Bone marrow (tissue), 2 donors: ENCODE results near the gene PARVA.

Experiments used
- DNase-seq, 2 donors: peaks; one replicate each; lab custom pipeline; 2025; lab: John Stamatoyannopoulos, UW

PARVA gene

DNA sequence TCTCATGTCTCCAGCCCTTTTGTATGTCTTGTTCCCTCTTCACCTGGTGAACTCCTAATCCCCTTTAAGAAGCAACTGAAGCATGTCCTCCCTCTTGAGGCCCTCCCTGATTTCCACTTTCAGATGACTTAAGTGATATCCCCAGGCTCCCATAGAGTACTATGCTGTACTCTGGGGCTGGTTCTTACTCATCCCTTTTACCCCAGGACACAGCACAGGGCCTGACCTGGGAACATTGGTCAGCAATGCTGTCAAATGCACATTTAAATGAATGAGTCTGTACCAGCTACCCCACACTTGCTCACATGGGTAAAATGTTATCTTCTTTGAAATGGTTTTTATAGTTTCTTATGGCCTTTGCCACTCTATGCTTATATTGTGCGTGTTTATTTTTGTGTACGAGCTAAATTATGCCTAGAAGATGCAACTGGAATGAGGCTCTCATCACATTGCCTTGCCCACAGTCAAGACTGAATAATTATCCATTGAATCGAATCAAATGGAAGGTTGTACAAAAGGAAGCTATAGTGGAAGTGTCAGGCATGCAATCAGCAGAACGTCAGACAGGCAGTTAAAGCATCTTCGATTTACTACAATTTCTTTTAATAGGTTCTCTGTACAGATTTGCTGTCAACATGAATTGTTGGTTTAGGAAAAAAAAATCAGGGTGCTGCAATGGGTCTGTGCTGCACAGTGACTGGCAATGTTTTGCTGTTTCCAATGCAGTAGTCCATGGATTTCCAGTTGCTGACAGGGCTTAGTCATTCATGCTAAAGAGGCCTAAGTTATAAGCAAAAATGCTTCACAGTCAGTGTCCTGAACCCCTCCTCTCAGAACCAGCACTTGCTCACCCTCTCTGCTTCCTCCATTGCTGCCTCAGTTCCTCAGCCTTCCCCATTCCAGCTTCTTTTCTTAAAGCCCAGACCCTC lies 79.5 kb downstream of the PARVA start:
- no peak for DNase-seq

DNA sequence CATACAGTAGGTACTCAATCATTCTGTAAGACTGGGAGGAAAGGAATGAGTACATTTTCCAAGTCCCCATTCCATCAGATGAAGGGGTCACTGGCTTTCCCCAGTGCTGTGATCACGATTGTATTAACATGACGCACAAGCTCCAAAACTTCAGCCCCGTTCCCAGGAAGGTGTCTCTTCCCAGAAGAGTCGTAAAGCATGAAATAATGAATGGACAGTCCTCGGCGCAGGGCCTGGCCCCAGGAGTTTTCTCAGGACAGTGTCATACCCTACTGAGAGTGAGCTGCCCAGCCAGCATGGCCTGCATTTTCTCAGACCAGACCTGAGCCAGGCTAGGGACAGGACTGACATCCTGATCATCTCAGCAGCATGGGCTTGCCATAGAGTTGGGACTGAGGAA lies 80.7 kb downstream of the PARVA start:
- no peak for DNase-seq

DNA sequence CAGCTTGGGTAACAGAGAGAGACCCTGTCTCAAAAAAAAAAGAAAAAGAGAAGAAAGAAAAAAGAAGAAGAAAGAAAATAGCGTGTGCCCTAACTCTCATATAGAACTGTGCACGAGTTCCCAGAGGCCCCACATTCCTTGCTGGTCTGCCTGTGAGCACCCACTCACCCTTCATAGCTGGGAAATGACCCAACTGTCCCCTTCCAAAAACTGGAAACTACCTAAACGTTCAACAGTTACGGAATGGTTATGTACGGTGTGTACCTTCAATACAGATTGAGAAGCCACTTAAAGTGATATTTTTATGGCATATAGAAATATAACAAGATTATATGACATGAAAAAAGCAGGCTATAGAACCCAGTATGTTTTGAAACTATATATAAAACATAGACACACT lies 82.0 kb downstream of the PARVA start:
- no peak for DNase-seq

DNA sequence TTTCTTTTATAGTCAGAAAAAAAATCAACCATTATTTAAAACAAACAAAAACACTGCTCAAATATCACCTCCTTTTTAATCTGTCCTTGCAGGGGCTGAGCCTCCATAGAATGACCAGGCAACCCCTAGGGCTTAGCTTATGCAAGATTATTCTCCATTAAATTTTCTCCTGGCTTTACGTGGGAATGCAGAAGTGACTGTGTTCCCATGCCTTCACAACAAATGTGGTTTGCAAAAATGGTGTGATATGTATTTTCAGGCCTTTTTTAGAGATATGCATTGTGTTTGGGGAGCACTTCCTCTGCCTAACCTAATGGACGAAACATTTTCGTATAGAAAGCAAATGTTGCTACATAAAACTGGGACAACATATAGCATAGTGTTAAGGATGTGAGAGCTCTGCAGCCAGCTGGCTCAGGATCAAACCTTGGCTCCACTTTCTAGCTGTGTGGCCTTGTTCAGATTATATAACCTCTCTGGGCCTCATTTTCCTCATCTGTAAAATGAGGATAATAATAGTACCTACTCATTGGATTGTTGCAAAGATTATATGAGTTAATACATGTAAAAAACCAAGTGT lies 82.6 kb downstream of the PARVA start:
- DNase-seq, result no peak

DNA sequence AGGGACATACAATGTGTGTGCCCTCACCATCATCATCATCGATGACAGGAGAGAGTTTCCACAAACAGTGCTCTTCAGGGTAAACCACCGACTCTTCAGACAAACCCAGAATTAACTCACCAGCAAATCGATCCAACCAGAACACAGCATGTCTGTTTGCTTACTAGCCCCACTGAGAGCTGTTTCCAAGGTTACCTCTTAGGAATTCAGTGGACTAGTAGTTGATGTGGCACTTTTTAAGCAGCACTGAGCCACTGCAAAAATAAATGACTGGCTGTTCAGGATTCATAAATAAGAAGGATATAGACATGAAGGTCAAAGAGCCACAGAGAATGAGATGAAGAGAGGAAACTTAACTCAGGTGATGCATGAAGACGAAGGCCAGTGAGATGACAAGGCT lies 83.1 kb downstream of the PARVA start:
- no peak for DNase-seq

DNA sequence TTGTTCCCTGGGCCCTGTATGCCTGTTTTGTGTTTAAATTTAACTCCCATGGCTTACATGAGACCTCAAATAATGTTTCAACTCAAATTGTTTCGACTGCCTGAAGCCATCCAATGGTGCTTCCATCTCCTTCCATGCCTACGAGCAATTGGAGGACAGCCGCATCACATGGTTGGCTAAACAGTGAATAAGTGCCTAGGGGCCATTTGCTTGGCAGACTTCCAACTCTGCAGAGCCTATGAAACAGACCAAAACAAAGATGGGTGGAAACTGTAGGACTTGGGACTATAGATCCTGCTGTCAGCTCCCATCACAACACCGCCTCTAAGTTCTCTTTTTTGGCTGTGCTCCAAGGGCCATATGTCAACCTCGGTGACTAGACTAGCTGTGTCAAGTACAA lies 84.1 kb downstream of the PARVA start:
- DNase-seq, result no peak

DNA sequence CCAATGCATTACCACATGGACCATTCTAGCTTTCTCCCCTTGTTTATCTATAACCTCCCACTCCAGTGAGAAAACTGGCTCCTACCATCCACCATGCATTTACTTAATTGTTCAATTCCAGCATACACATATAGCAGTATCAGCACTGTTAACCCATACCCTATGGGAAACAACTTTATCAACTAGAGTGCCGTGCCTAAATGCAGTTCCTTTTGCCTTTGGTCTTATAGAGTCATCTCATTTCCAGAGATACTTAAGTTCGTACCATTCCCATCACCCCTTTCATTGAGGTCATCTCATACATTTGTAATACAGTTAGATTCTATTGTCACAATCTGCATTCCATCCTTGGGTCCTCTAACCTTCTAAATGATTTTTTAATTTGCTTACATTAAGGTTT lies 86.9 kb downstream of the PARVA start:
- DNase-seq, result no peak

DNA sequence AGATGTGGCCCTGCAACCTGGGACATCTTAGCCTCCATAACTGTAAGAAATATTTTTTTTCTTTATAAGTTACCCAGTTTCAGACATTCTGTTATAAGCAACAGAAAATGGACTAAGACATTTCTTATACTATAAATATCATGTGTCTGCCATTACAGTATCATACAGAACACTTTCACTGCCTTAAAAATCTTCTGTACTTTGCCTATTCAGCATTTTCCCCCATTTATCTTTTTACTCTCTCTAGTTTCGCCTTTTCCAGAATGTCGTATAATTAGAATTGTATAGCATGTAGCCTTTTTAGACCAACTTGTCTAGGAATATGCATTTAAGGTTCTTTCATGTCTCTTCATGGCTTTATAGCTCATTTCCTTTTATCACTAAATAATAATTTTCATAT lies 88.0 kb downstream of the PARVA start:
- DNase-seq, result no peak

DNA sequence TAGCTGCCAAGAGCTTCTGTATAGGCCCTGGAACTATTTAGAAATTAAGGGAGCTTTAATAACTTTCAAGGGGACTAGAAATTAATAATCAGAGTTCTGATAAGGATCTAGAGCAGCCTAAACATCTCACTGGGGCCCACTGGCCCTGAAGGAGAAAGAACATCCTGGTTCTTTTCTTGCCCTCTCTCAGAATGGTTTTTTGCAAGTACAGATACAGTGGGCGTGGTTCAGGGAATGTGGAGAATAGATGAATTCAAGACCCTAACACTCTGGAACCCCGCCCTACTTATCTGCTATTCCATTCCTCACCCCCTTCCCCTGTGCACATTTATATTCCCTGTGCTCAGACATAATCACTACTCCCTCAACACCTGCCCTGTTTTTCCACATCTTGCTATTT lies 90.2 kb downstream of the PARVA start:
- no peak for DNase-seq

DNA sequence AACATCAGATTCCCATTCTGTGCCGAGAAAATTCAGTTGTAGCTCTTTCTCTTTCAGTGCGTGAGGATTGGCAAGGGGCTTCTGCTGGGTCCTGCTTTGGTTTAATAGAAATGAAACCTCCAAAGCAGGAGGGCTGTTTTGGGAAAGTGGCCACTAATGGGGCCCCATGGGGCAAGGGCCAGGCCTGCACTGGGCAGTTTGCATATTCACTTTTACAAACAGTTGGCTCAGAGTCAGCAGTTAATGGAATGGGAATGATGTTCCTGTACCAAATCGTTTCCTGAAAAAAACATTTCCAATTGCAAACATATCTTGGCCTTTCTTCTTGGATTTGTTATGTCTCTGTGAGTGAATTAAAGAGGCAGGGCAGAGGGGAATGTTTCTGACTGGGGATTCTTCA lies 92.1 kb downstream of the PARVA start:
- DNase-seq, result no peak

DNA sequence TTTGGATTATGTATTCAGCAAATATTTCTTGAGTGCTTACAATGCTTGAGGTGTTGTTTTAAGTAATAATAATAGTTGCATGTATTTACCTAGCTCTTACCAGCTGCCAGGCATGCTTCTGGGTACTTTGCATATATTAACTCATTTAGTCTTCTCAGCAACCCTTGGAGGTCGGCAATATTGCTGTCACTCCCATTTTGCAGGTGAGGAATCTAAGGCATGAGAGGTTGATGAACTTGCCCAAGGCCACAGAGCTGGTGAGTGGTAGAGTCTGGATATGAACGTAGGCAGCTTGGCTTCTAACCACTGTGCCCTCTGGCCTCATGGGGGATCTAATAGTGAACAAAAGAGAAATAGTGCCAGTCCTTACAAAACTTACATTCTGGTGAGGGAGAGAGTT lies 92.9 kb downstream of the PARVA start:
- no peak for DNase-seq

DNA sequence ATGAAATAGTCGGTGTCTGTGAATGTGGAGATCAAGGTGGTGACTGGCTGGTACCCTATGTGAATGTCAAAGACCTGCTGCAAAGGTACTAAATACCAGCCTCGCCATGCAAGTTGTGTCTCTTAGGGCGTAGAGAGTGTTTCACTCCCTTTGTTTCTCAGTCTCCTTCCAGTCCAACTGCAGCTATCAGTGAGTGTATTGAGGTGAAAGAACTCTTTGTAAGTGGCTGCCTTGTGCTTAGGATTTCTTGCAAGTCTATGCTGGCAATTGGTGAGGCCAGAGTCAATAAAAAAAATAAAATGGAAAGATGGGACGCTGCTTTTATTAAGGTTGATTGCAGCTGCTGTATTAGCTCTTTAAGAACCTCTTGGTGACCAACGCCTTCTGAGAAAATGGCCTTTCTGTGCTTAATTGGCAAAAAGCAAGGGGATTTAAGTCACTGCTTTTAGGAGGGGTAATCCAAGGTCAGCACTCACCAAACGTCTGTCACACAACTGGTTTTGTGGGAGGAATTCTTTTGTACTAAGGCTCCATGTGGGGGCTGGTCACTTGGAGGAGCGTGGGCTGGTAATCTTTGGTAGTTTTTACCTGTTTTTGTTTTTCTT lies 95.1 kb downstream of the PARVA start:
- no peak for DNase-seq

DNA sequence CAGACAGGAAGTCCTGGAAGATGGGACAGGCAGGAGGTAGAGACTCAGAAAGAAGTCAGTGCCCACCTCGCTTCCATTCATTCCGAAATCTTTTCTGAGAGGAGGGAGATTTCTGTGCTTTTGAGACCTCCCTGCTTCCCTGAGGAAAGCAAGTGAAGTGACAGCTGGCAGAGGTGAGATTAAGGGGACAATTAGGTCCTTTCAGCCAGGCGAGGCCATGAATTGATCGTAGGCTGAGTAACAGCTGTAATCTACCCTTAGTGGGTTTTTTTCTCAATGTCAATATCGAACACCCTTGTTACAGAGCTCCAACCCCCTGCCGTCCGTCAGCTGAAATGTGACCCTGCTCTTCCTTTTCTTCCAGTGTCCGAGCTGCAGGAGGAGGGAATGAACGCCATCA lies 96.0 kb downstream of the PARVA start:
- no peak for DNase-seq

DNA sequence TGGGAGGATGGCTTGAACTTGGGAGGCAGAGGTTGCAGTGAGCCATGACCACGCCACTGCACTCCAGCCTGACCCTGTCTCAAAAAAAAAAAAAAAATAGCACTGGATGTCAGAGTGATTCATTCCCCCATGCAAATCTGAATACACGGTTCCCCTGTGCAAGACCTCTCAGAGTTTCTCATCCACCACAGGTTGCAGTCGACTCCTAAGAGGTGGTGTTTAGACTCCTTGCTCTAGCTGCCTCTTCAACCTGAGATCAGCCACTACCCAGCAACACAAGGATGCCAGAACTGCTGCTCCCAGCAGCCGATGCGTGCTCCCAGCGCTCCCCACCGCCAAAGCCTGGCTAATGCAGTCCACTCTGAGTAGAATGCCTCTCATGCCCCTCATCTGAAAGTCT lies 97.5 kb downstream of the PARVA start:
- DNase-seq, result no peak

DNA sequence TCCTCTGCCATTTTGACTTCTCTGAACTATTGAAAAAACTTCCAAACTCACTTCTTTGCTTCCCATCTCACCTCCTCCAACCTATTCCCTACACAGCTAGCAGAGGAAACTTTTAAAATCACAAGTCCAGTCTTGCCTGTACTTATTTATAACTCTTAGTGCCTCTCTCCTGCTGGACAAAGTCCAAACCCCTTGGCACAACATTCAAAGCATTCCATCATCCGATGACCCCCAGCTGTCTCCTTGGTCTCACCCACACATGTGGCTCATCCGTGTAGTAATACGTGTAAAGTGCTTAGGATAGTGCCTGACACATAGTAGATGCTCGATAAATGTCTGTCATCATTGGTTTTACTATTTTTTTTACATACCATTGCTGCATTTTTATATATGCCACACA lies 101.4 kb downstream of the PARVA start:
- DNase-seq, result no peak

DNA sequence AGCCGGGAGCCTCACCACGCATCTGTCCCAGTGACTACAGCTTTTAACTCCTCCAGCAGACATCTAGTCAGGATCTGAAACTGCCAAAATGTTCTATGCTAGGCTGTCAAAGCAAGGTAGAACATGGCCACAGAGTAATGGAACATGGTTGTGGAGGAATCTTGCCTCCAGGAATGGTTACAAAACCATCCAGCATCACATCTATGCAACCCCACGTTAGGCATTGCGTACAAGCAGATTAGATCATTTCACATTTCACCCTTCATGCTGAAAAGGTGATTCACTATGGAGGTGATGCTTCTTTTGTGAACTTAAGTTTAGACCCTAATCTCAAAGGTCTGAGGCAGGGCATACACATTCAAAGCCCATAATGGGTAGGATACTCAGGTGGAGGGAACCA lies 103.0 kb downstream of the PARVA start:
- DNase-seq, result no peak

DNA sequence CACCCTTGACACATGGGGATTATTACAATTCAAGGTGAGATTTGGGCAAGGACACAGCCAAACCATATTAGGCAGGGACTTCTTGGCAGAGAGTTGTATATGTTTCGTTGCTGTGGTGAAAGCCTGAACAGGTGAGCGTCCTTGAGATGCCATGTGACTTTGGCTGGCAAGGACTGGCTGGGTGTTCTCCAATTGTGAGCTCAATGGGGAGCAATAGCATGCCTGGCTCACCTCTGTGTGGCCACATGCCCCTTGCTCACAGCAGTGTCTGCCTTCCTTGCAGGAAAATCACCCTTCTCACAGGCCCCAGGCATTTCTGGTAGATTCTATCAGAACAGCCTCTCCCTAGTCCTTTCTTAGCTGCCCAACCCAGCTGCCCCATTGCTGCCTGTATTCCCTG lies 105.5 kb downstream of the PARVA start:
- no peak for DNase-seq

DNA sequence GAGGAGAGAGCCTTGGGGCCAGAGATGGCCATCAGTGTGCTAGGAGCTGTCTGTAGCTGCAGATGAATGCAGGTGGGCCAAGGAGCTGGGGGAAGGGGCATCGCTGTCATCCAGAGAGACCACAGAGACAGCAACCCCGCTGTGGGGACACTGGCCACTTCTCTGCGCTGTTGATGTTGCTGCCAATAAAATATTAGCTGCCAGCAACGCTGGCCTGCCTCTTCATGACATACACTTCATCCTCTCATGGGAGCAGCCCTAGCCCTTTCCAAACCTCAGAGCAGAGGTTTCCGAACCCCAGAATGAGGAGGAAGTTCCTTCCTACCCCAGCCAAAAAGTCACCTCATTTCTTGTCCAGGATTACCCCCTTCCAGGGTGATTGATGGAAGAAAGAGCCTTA lies 106.2 kb downstream of the PARVA start:
- DNase-seq, result no peak

DNA sequence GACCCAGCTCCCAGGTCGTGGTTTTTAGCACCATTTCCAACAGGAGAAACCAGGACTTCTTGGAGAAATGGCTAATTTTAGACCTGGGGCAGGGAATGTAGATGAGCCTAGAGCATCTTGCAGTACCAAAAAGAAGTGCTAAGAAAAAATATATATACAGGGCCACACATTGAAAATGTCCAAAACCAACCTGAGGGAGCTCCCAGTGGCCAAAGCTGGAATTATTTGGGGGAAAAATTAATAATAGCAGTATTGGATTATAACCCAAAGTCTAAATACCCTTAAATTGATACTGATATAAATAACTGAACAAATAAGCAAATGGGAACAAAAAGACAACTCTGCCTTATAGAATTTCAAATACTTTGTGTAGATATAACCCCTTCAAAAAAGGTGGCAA lies 108.0 kb downstream of the PARVA start:
- DNase-seq, result no peak

DNA sequence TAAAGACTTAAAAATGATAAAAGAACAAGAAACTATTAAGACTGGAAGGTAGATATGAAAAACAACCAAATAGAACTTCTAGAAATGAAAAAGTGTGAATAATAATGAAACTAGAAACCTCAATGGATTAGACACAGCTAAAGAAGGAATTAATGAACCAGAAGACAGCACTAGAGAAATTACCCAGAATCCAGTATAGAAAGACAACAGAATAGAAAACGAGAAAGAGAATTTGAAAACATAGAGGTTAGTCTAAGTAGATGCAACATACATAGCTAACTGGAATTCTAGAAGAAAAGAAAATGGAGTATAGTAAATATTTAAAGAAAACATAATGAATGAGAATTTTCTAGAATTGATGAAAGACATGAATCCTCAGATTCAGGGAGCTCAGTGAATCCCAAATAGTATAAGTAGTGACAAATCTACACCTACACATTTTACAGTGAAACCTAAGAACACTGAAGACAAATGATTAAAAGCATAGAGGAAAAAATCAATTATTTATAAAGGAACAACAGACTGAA lies 111.9 kb downstream of the PARVA start:
- DNase-seq, result no peak

DNA sequence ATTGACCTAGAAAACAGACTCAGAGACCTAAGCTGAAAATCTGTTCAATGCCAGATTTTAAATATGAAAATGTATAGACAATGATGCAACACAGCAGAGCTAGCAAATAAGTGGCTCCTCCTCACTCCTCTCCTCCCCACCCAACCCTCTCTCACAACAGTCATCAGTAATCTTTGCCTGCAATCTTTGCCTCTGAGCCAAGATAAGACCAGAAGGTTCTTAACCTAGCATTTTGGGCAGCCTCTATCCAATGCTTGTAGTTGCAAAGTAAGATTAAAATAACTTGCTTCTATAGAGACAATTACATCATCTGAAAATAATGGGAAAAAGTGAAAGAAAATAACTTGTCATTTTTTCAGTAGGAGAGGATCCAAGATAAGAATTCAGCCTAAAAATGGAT lies 117.3 kb downstream of the PARVA start:
- DNase-seq, result no peak

DNA sequence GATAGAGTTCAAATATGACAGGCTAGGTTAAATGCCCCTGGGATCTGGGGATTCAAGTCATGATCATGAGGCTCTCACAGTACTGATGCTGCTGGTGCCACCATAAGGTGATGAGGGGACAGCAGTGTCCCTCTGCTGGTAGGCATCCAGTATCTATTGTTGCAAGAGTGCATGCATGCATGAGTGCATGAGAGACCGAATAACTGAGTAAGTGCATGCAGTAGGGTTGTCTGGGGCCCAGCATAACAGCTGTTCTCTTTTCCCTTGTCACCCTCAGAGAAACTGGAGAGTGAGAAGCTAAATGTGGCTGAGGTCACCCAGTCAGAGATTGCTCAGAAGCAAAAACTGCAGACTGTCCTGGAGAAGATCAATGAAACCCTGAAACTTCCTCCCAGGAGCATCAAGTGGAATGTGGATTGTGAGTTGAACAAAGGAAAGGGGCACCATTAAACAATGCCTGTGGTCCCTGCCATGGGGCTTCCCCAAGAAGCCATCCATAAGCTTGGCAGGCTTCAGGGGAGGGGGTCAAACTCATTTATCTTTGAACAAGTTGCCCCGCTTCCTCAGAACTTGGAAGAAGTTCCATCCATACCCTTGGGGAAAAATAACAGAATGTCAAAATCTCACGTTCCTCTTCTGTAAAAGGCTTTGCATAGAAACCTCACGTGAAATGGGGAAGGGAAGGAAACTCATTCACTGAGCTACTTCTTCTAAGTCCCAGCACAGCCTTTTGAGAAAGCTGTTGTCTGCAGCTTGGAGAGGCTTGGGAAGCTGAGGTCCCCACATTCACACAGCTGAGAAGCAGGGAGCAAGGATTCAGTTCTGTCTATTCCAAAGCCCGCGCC lies 119.0 kb downstream of the PARVA start:
- DNase-seq, result no peak
